ENCODE data around the gene CBFA2T2. TPM values are rescaled to one million over a fixed set of nuclear protein-coding genes. Genes with fewer than 3 reads are reported as not detected.
A peak's percentile ranks its signal among the peaks of the same experiment; 100 is the strongest.

CBFA2T2 gene
- total RNA-seq, 1 donor from 2014 or later = 52.3 TPM

GRCh38 chr20:33537608-33538007 is 47.7 kb downstream of the CBFA2T2 start:
- no peak overlapping the region for H3K4me3 Mint-ChIP-seq
- H3K27me3 Mint-ChIP-seq = no peaks in the 10 kb centered on the region
- peaks cover 24% of the 10 kb centered on the region for H3K4me1 Mint-ChIP-seq (ENCODE audit: unreplicated experiment)
- DNase-seq (ENCODE audit: extremely low spot score, unreplicated experiment) = no peak
- TF ChIP-seq, protein P1, sequence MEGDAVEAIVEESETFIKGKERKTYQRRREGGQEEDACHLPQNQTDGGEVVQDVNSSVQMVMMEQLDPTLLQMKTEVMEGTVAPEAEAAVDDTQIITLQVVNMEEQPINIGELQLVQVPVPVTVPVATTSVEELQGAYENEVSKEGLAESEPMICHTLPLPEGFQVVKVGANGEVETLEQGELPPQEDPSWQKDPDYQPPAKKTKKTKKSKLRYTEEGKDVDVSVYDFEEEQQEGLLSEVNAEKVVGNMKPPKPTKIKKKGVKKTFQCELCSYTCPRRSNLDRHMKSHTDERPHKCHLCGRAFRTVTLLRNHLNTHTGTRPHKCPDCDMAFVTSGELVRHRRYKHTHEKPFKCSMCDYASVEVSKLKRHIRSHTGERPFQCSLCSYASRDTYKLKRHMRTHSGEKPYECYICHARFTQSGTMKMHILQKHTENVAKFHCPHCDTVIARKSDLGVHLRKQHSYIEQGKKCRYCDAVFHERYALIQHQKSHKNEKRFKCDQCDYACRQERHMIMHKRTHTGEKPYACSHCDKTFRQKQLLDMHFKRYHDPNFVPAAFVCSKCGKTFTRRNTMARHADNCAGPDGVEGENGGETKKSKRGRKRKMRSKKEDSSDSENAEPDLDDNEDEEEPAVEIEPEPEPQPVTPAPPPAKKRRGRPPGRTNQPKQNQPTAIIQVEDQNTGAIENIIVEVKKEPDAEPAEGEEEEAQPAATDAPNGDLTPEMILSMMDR (conservative IDR thresholded peaks at IDR 0.05) = no peak
- H3K27ac Mint-ChIP-seq = peak overlapping the region; percentile 49
- peaks cover 9% of the 10 kb centered on the region for H3K9me3 Mint-ChIP-seq
- peaks cover 22% of the 10 kb centered on the region for H3K36me3 Mint-ChIP-seq

GRCh38 chr20:33539129-33539528 is 49.2 kb downstream of the CBFA2T2 start:
- H3K4me1 Mint-ChIP-seq (ENCODE audit: unreplicated experiment) = peaks cover 23% of the 10 kb centered on the region

GRCh38 chr20:33540427-33540826 is 50.5 kb downstream of the CBFA2T2 start:
- H3K4me3 Mint-ChIP-seq = no peak overlapping the region
- DNase-seq (ENCODE audit: extremely low spot score, unreplicated experiment) = no peak
- peaks cover 19% of the 10 kb centered on the region for H3K36me3 Mint-ChIP-seq
- H3K4me1 Mint-ChIP-seq (ENCODE audit: unreplicated experiment) = peaks cover 25% of the 10 kb centered on the region
- peaks cover 9% of the 10 kb centered on the region for H3K9me3 Mint-ChIP-seq
- H3K27me3 Mint-ChIP-seq = no peaks in the 10 kb centered on the region
- TF ChIP-seq, protein P1 (conservative IDR thresholded peaks at IDR 0.05) = no peak
- no peak overlapping the region for H3K27ac Mint-ChIP-seq

More at GRCh38 chr20:33539129-33539528, 49.2 kb downstream of the CBFA2T2 start:
- DNase-seq (ENCODE audit: extremely low spot score, unreplicated experiment) = no peak
- Mint-ChIP-seq H3K9me3 (peaks cover 9% of the 10 kb centered on the region), H3K27ac (no peak overlapping the region), H3K4me3 (no peak overlapping the region), H3K27me3 (no peaks in the 10 kb centered on the region), H3K36me3 (peaks cover 19% of the 10 kb centered on the region)
- TF ChIP-seq, protein P1 (conservative IDR thresholded peaks at IDR 0.05) = no peak

GRCh38 chr20:33541074-33541473 is 51.2 kb downstream of the CBFA2T2 start:
- TF ChIP-seq, protein P1 (conservative IDR thresholded peaks at IDR 0.05) = no peak
- Mint-ChIP-seq H3K4me1 (ENCODE audit: unreplicated experiment) (peaks cover 25% of the 10 kb centered on the region), H3K36me3 (peaks cover 19% of the 10 kb centered on the region), H3K27me3 (no peaks in the 10 kb centered on the region), H3K27ac (no peak overlapping the region), H3K4me3 (no peak overlapping the region), H3K9me3 (peaks cover 9% of the 10 kb centered on the region)
- DNase-seq (ENCODE audit: extremely low spot score, unreplicated experiment) = no peak

DNA sequence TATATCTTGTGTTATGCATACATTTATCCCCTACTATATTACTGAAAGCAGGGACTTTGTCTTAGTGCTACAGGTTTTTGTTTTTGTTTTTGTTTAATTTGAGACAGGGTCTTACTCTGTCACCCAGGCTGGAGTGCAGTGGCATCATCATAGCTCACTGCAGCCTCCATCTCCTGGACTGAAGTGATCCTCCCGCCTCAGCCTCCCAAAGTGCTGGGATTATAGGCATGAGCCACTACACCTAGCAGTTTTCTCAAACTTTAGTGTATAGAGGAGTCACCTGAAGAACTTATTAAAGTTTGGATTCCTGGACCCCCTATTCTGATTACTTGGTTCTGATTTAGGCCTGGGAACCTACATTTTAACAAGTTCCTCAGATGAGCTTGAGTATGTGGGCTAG is 51.9 kb downstream of the CBFA2T2 start:
- Mint-ChIP-seq H3K36me3 (peaks cover 19% of the 10 kb centered on the region), H3K4me1 (ENCODE audit: unreplicated experiment) (peaks cover 25% of the 10 kb centered on the region), H3K9me3 (peaks cover 9% of the 10 kb centered on the region), H3K27ac (no peak overlapping the region), H3K27me3 (no peaks in the 10 kb centered on the region), H3K4me3 (no peak overlapping the region)
- TF ChIP-seq, protein P1 (conservative IDR thresholded peaks at IDR 0.05) = no peak
- no peak for DNase-seq (ENCODE audit: extremely low spot score, unreplicated experiment)

GRCh38 chr20:33545763-33546162 is 55.9 kb downstream of the CBFA2T2 start:
- Mint-ChIP-seq H3K27ac (no peak overlapping the region), H3K9me3 (no peaks in the 10 kb centered on the region), H3K36me3 (peaks cover 5% of the 10 kb centered on the region), H3K4me3 (no peak overlapping the region), H3K27me3 (no peaks in the 10 kb centered on the region), H3K4me1 (ENCODE audit: unreplicated experiment) (peaks cover 16% of the 10 kb centered on the region)
- TF ChIP-seq, protein P1 (conservative IDR thresholded peaks at IDR 0.05) = no peak
- DNase-seq (ENCODE audit: extremely low spot score, unreplicated experiment) = no peak
